SH-SY5Y (cell line): Measurements from ENCODE around the gene CDK12.

Experiments
- GATA2 ChIP-seq: IDR thresholded peaks from 2 replicates; pipeline ENCODE4 v1.6.1; 2011; ENCODE audit warnings: mild to moderate bottlenecking, low read depth, low read length
- GATA3 ChIP-seq: IDR thresholded peaks from 2 replicates; pipeline ENCODE4 v1.6.1; 2011; ENCODE audit warnings: low read depth, mild to moderate bottlenecking, low read length, moderate library complexity

Gene CDK12

DNA sequence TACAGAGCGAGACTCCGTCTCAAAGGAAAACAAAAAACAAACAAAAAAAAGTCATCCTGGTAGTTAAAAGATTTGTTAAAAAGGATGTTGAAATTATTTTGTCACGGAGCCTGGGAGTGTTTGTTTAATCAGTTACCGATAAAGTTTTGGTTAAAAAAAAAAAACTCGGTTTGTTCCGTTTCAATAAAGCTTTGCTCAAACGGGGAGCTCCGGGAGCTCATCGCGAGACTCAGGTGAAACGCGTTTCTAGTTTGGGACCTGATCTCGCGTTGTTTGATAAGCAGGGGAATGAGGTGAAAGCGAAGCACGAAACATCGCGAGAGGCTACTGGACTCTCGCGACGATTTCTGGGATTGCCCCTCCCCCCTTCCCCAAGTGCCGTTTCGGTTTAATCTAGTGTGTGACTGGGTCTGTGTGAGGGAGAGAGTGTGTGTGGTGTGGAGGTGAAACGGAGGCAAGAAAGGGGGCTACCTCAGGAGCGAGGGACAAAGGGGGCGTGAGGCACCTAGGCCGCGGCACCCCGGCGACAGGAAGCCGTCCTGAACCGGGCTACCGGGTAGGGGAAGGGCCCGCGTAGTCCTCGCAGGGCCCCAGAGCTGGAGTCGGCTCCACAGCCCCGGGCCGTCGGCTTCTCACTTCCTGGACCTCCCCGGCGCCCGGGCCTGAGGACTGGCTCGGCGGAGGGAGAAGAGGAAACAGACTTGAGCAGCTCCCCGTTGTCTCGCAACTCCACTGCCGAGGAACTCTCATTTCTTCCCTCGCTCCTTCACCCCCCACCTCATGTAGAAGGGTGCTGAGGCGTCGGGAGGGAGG lies at the start of gene CDK12:
CDK12 (plus strand) TSS at position 374 of the 813 bp plus-strand sequence. CDS start 586 bp downstream, outside the sequence.
- no peak for TF ChIP-seq GATA3

DNA sequence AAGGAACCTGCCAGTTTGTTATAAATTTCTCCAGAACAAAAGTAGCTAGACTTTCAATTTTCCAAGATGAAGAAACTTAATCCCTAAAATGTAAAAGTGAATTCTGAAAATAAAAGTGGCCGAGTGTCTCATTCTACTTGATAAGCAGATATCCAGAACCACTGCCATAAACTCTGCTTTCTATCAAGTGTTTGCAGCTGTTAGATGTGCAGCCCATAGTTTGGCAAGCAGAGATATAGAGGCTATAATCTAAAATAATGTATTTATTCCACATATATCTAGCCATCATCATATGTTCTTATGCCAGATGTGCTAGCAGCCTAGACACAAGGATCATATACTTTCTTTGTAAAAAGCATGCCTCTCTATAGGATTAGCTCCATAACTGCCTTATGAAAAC lies 45.1 kb upstream of the CDK12 start:
- TF ChIP-seq GATA2 (no peak), GATA3 (no peak)

DNA sequence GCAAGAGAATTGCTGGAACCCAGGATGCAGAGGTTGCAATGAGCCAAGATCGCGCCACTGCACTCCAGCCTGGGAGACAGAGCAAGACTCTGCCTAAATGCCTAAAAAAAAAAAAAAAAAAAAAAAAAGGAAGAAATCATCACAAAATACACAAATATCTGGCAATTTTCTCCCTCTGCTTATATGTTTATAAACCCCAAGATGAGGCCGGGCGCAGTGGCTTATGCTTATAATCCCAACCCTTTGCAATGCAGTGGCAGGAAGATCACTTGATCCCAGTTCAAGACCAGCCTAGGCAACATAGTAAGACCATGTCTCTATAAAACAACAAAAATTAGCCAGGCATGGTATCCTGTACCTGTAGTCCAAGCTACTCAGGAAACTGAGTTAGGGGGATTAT lies 31.7 kb upstream of the CDK12 start:
- no peak for TF ChIP-seq GATA3

DNA sequence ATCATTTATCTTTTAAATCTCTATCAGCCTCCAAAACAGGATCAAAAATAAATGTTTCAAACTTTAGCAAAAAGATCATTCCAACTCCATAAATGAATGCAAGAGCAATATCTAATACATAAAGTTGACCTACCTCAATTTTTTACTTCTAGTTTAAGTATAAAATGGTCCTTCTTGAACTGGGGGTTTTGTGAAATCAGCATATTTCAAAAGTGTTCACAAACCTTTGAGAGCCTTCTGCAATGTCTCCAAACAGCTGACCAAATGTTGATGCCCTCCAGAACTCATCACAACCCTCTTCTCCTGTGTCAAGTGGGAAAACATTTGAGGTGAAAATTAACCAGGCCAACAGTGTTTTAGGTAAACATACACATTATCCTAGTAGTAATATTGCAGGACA lies 18.0 kb upstream of the CDK12 start:
- TF ChIP-seq GATA3 (no peak), GATA2 (no peak)

DNA sequence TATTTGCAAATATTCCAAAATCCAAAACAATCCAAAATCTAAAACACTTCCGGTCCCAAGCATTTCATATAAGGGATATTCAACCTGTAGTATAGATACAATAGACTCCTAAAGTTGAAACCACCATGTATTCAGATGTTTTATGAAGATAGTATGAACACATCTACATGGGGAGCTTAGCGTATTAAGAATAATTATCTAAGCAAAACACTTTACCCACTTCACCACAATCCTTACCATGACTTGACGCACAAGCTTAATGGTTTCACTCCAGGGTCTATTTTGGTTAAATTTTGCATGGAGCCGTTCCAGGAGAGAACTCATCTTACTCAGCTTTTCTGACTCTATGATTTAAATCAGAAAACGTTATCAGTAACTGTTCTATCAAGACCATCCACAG lies 13.7 kb upstream of the CDK12 start:
- TF ChIP-seq GATA2 (no peak), GATA3 (no peak)

DNA sequence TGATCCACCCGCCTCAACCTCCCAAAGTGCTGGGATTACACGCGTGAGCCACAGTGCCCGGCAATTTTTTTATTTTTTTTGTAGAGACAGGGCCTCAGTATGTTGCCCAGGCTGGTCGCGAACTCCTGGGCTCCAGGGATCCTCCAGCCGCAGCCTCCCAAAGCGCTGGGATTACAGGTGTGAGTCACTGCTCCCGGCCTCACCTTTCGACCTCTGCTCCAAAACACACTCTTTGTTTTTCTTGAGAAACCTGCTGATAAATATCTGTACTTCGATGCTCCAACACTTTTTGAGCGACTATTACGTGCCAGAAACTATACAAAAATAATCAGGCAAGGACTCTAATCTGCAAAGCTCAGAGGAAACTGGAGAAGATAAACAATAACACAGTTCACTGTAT lies 11.2 kb upstream of the CDK12 start:
- no peak for TF ChIP-seq GATA2
- no peak for TF ChIP-seq GATA3

DNA sequence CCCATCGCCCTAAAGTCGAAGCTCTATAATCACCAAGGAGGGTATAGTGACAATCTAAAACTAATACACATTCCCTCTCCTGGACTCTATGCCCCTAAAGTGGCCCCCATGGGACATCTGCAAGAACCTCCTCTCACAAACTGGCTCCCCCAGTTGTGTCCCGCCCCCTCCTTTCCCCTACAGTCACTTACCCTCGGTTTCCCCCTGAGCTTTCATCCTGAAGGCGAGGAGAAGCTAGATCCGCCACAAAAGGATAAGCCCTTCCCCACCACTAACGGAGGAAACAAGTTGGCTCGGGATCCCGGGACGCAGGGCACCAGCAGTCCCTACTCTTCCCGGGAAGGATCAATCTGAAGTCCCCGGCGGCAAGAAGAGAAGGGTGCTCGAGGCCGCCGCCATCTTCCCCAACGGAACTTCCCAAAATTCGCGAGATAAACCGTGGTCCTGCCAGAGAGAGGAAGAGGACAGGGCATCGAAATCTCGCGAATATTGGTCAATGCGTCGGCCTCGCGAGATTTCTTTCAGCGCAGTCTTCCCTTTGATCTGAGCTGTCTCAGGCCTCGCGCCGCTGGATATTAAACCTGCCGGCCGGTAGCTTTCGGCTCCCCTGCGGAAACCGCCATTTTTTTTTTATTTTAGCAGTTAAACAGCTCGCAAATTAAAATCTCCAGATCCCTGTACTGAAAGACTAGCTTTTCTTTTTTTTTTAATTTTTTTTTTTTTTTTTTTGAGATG lies 10.3 kb upstream of the CDK12 start, which contains the start of gene MED1:
MED1 (minus strand) TSS at position 417 of the 735 bp plus-strand sequence; CDS start at position 216, 201 bp downstream.
- no peak for TF ChIP-seq GATA2

DNA sequence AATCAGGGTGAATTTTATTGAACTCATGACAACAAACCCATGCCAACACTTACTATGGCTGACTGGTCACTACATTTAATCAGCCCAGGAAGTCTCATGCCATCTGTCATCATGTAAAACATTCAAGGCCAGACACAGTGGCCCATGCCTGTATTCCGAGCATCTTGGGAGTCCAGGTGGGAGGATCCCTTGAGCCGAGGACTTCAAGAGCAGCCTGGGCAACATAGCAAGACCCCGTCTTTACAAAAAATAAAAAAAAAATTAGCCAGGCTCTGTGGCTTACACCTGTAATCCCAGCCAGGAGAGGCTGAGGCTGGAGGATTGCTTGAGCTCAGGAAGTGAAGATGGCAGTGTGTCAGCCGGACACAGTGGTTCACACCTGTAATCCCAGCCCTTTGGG lies 5.4 kb upstream of the CDK12 start:
- no peak for TF ChIP-seq GATA2
- no peak for TF ChIP-seq GATA3

DNA sequence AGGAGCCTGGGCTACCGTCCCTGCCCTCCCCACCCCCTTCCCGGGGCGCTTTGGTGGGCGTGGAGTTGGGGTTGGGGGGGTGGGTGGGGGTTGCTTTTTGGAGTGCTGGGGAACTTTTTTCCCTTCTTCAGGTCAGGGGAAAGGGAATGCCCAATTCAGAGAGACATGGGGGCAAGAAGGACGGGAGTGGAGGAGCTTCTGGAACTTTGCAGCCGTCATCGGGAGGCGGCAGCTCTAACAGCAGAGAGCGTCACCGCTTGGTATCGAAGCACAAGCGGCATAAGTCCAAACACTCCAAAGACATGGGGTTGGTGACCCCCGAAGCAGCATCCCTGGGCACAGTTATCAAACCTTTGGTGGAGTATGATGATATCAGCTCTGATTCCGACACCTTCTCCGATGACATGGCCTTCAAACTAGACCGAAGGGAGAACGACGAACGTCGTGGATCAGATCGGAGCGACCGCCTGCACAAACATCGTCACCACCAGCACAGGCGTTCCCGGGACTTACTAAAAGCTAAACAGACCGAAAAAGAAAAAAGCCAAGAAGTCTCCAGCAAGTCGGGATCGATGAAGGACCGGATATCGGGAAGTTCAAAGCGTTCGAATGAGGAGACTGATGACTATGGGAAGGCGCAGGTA lies 762 bp downstream of the CDK12 start:
- TF ChIP-seq GATA2: no peak
- TF ChIP-seq GATA3: no peak

DNA sequence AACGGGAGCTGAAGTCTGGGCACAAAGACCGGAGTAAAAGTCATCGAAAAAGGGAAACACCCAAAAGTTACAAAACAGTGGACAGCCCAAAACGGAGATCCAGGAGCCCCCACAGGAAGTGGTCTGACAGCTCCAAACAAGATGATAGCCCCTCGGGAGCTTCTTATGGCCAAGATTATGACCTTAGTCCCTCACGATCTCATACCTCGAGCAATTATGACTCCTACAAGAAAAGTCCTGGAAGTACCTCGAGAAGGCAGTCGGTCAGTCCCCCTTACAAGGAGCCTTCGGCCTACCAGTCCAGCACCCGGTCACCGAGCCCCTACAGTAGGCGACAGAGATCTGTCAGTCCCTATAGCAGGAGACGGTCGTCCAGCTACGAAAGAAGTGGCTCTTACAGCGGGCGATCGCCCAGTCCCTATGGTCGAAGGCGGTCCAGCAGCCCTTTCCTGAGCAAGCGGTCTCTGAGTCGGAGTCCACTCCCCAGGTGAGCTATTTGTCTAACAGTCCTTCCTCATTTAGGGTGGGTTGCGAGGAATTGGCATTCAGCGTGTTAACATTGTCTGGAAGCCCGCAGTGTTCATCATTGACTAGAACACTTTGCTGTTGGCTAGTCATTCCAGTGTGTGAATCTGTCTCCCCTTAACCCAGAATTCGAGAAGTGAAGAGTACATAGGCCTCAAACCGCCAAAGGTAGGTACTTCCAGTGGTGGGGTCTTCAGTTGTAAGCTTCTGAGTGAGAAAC lies 1.5 kb downstream of the CDK12 start:
- TF ChIP-seq GATA2: no peak
- no peak for TF ChIP-seq GATA3

DNA sequence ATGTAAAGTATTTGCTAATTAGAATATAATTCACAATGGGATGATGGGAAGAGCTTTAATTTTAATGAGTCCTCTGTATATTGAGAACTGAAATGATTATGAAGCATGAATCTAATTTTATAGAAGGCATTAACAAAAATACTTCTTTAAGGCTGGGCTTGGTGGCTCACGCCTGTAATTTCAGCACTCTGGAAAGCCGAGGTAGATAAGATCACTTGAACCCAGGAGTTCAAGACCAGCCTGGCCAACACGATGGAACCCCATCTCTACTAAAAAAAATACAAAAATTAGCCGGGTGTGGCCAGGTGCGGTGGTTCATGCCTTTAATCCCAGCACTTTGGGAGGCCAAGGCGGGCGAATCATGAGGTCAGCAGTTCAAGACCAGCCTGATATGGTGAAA lies 12.0 kb downstream of the CDK12 start:
- TF ChIP-seq GATA3: no peak
- no peak for TF ChIP-seq GATA2

DNA sequence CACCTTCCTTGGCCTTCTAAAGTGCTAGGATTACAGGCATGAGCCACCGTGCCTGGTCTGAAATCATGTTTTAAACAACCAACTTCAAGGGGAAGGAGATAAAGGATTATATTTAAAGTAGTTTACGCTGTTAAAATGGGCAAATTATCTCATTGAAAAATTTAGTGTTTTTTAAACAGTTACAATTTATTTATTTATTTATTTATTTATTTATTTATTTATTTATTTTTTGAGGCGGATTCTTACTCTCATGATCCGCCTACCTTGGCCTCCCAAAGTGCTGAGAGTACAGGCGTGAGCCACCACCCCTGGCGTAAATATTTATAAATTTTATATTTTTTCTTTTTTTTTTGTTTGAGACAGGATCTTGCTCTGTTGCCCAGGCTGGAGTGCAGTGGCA lies 22.2 kb downstream of the CDK12 start:
- TF ChIP-seq GATA2 (no peak), GATA3 (no peak)

DNA sequence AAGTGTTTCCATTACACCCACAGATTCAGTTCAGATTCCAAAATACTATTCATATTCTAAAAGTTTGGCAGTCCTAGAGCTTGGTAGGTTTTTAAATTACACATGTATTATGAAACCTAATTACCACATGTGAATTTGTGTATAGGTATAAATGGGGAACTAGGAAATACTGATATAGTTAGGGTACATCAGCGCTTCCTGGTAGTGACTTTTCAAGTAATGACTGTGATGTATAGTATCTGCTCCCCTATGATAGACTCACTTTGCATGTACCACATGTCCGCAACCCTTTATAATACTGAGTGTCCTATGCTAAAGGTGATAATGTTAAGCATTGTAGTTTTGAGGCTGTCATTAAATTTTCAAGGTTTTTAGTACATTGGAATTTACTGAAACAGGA lies 22.9 kb downstream of the CDK12 start:
- TF ChIP-seq GATA2 (no peak), GATA3 (no peak)

DNA sequence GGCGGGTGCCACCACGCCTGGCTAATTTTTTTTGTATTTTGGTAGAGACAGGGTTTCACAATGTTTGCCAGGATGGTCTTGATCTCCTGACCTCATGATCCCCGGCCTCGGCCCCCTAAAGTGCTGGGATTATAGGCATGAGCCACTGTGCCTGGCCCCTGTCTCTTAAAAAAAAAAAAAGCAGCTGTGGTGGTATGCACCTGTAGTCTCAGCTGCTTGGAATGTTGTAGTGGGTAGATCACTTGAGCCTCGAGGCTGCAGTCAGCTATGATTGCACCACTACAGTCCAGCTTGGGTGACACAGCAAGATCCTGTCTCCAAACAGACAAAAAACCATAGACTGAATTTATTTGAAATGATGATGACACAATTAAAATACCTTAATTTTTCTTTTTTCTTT lies 24.3 kb downstream of the CDK12 start:
- no peak for TF ChIP-seq GATA3
- TF ChIP-seq GATA2: no peak
